ENCODE data around the gene CYP46A1. TPM values are rescaled to one million over a fixed set of nuclear protein-coding genes. Genes with fewer than 3 reads are reported as not detected.

Gene CYP46A1
- total RNA-seq, 4 donors from 2014 or later = 0.18 to 2.2 (median 0.45) TPM

DNA sequence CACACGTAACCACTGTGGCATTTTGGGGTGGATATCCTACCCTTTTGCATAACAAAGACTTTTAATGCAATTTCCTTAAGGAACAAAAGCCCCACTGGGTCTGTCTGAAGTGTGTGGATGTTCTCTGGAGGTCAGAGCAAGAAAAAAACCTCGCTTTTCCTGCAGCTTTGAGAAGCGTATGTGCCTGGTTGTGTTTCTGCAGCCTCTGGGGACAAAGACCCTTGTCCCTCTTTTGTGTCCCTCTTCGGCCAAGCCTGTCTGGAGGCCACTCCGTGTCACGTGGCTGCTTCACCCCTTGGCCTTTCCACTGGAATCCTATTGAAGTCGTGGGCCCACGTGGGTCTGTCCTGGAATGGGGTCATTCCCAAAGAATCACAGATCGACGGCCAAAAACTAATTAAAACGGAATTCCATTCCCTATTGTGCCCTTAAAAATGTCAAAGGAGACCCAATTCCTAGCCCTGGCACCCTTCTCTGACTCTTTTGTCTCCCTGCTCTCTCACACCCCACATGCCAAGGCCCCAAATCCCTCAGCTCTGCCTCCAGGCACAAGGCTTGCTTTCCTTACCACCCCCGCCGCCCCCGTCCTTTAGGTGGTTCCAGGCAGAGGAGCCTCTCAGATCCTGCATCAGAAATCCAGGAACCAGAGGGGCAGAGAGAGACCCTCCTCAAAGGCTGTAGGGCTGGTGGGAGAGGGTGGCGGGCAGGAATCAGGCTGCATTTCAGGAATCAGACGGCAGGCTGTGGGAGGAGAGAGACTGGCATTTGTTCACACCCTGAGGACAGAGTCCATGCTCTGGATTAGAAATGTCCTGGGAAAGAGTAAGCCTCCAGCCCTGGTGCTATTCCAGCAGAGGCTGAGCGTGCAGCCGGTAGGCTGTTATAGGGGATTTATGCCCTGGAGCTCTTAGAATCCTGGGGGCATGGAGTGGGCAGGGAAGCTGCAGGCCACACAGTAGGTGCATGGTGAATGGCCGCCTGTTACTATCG lies 12.6 kb upstream of the CYP46A1 start:
- Histone ChIP-seq H3K27ac (no peak overlapping the region), H3K9me3 (no peaks in the 10 kb centered on the region), H3K4me1 (no peaks in the 10 kb centered on the region), H3K4me3 (no peak overlapping the region), H3K36me3 (no peaks in the 10 kb centered on the region), H3K27me3 (no peaks in the 10 kb centered on the region)
- in situ Hi-C loops (cut with MboI; ENCODE audit: low sequenced_read_pairs in 4 of 4) = no loop called here
- ATAC-seq (no peak), DNase-seq (no peak)
- intact Hi-C loops (cut with DNase I; ENCODE audit: low total_unique reads) = no loop called here
- TF ChIP-seq, protein P1, sequence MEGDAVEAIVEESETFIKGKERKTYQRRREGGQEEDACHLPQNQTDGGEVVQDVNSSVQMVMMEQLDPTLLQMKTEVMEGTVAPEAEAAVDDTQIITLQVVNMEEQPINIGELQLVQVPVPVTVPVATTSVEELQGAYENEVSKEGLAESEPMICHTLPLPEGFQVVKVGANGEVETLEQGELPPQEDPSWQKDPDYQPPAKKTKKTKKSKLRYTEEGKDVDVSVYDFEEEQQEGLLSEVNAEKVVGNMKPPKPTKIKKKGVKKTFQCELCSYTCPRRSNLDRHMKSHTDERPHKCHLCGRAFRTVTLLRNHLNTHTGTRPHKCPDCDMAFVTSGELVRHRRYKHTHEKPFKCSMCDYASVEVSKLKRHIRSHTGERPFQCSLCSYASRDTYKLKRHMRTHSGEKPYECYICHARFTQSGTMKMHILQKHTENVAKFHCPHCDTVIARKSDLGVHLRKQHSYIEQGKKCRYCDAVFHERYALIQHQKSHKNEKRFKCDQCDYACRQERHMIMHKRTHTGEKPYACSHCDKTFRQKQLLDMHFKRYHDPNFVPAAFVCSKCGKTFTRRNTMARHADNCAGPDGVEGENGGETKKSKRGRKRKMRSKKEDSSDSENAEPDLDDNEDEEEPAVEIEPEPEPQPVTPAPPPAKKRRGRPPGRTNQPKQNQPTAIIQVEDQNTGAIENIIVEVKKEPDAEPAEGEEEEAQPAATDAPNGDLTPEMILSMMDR (IDR thresholded peaks at IDR 0.05 in 4 of 5, conservative IDR thresholded peaks at IDR 0.05 in 1 of 5) = no peak

DNA sequence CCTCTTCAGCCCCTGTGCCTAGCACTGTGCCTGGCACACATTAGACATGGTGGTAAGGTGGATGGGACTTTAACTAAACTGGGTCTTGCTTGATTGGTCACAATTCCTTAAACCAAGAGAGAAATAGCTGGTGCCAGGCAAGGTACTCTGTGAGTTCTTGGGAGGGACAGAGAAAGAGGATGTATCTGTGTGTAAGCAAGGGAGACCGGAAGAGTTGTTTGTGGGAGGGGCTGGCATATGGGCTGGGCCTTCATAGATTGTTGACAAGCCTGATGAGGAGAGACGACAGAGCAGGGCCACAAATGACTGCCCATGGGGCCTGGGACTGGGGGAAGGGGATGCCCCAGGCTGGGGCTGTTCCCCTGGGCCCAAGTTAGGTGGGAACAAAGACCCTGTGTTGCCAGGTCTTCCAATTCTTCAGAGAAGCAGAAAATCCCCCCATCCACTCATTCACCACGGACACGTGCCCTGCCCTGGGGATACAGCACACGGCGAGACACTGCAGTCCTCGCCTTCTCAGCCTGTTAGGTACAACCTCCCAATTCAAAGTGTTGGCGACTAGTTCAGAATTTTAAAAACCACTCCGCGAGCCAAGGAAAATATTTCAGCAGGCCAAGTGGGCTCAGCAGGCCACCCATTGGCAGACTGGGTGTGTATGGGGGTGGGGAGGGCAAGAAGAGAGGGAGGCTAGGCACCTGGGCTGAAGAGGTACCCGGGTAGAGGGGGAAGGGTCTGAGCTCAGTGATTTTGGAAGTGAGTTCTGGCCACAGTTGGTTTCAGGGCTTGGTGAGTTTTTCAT lies 11.4 kb upstream of the CYP46A1 start:
- H3K9me3 ChIP-seq = no peaks in the 10 kb centered on the region
- H3K27me3 ChIP-seq = no peaks in the 10 kb centered on the region
- intact Hi-C loops (cut with DNase I; ENCODE audit: low total_unique reads) = no loop called here
- ATAC-seq (no peak), DNase-seq (no peak)
- TF ChIP-seq, protein P1 (IDR thresholded peaks at IDR 0.05 in 4 of 5, conservative IDR thresholded peaks at IDR 0.05 in 1 of 5) = no peak
- TF ChIP-seq POLR2A (IDR thresholded peaks at IDR 0.05) = no peak
- H3K4me1 ChIP-seq = no peaks in the 10 kb centered on the region
- H3K27ac ChIP-seq = no peak overlapping the region
- H3K36me3 ChIP-seq = no peaks in the 10 kb centered on the region
- in situ Hi-C loops (cut with MboI; ENCODE audit: low sequenced_read_pairs in 4 of 4) = no loop called here
- H3K4me3 ChIP-seq = no peak overlapping the region

DNA sequence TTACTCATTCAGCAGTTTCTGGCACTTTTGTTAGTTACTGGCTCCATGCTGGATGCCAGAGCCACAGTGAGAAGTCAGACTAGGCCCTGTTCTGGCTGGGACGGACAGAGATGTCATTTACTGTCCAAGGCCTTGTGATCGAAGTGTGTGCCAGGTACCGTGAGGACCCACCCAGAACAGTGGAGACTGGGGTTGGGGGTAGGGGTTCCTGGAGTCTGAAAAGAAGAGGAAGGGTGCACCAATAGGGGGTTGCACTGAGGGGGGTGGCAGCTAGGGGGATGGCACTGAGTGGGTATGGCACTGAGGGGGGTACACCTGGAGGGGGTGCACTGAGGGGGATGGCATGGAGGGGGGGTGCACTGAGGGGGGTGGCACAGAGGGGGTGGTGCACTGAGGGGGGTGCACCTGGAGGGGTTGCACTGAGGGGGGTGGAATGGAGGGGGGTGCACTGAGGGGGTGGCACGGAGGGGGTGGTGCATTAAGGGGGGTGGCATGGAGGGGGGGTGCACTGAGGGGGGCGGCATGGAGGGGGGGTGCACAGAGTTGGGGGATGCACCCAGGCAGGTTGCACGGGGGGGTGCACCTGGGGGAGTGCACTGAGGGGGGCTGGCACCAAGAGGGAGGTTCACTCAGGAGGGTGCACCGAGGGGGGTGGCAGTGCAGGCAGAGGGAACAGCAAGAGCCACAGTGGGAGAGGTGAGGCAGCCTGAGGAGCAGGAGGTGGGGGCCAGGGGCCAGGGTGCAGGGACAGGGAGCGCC lies 10.6 kb upstream of the CYP46A1 start:
- no peaks in the 10 kb centered on the region for H3K36me3 ChIP-seq
- no peak for TF ChIP-seq POLR2A (IDR thresholded peaks at IDR 0.05)
- TF ChIP-seq, protein P1 (IDR thresholded peaks at IDR 0.05 in 4 of 5, conservative IDR thresholded peaks at IDR 0.05 in 1 of 5) = no peak

DNA sequence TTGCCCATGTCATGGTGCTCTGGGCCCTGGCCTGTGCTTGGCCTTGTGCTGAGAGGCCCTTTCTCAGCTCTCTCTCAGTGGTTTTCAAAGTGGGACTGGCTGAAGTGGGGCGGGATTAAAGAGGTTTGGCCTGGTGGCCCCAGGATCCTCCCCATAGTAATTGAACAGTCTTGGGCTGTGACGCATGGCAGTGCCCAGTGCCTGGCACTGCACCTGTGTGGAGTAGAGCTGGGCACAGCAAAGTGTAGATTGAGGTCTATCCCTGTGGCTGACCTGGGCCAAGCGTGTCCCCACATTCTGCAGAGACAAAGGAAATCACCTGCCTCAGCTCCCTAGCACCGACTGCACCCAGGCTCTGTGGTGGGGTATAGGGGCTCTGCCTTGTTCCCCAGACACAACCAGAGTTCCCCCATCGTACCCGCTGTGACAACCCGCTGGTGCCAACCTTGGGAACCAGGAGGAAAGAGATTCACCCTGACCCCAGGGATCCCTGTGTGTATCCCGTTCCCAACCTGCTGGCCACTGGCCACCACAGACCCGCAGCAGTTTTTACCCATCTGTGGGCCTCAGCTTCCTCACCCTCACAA lies 9.9 kb upstream of the CYP46A1 start:
- no peak for DNase-seq
- Histone ChIP-seq H3K9me3 (no peaks in the 10 kb centered on the region), H3K36me3 (no peaks in the 10 kb centered on the region), H3K27ac (no peak overlapping the region), H3K4me3 (no peak overlapping the region), H3K4me1 (no peaks in the 10 kb centered on the region), H3K27me3 (no peaks in the 10 kb centered on the region)
- intact Hi-C loops (cut with DNase I; ENCODE audit: low total_unique reads) = no loop called here
- ATAC-seq = no peak
- TF ChIP-seq POLR2A (IDR thresholded peaks at IDR 0.05) = no peak
- TF ChIP-seq, protein P1 (IDR thresholded peaks at IDR 0.05 in 4 of 5, conservative IDR thresholded peaks at IDR 0.05 in 1 of 5) = no peak
- in situ Hi-C loops (cut with MboI; ENCODE audit: low sequenced_read_pairs in 4 of 4) = no loop called here

More for the DNA sequence above, 10.6 kb upstream of the CYP46A1 start:
- Histone ChIP-seq H3K4me1 (no peaks in the 10 kb centered on the region), H3K27me3 (no peaks in the 10 kb centered on the region), H3K27ac (no peak overlapping the region), H3K4me3 (no peak overlapping the region), H3K9me3 (no peaks in the 10 kb centered on the region)
- intact Hi-C loops (cut with DNase I; ENCODE audit: low total_unique reads) (no loop called here), in situ Hi-C loops (cut with MboI; ENCODE audit: low sequenced_read_pairs in 4 of 4) (no loop called here)
- DNase-seq (no peak), ATAC-seq (no peak)
